Left hindlimb (tissue), 1 donor: Measurements from ENCODE around the gene AQP12B.

Experiments used
- DNase-seq: peaks from one replicate; pipeline ENCODE4 v3.0.0-alpha.2; 2018

The AQP12B gene

DNA sequence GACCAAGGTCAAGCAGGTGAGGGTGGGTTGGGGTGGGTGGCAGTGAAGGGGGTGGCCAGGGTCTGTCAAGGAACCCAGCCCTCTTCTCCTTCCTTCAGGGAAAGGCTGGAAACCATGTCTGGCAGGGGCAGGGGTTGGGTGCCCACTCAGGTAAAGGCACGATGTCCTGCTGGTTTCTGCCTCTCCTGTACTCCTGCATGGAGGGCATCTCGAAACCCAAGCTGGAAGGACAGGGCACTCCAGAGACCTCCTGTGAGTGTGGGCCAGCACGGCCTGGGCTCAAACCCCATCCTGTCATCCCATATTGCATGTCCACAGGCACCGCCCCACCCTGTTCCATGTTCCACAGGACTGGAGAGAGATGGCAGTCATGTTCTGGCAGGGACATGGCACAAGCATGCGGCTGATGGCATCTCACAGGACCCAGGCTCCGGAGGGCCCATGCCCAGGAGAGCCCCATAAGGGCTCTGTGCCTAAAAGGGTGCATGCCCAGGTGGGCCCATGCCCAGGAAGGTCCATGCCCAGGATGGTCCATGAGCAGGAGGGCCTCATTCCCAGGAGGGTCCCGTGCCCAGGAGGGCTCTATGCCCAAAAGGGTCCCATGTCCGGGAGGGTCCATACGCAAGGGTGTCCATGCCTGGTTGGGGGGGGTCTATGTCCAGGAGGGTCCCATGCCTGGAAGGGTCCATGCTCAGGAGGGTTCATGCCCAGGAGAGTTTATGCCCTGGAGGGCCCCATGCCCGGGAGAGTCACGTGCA, 51.0 kb downstream of the AQP12B start:
- DNase-seq = peak; percentile 32

DNA sequence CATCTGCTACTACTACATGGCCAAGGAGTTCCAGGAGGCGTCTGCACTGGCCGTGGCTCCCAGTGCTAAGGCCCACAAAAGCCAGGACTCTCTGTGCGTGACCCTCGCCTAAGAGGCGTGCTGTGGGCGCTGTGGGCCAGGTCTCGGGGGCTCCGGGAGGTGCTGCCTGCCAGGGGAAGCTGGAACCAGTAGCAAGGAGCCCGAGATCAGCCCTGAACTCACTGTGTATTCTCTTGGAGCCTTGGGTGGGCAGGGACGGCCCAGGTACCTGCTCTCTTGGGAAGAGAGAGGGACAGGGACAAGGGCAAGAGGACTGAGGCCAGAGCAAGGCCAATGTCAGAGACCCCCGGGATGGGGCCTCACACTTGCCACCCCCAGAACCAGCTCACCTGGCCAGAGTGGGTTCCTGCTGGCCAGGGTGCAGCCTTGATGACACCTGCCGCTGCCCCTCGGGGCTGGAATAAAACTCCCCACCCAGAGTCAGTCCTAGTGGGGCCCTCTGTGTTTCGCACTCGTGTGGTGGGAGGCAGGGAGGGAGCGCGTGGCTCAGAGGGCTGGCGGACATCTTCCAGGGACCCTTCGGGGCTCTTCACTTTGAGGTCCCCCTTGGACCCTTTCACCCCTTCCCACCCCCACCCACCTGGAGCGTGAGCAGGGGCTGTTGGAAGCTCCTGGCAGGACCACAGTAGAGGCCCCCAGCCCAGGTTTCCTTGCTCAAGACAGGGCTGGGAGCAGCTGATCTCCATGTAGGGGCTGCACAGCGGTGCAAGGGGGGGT, 51.7 kb downstream of the AQP12B start:
- DNase-seq = peak; percentile 8

- peak; percentile 11 for DNase-seq
These were observed 52.5 kb downstream of the AQP12B start for GRCh38 chr2:240629968-240630770.

- no peak for DNase-seq
These were observed 53.1 kb downstream of the AQP12B start for GRCh38 chr2:240629619-240629967.

- DNase-seq = peak; percentile 26
These were observed 53.7 kb downstream of the AQP12B start for GRCh38 chr2:240628808-240629618.

- peak; percentile 14 for DNase-seq
These were observed 54.2 kb downstream of the AQP12B start for GRCh38 chr2:240628507-240628807.

GRCh38 chr2:240627736-240628506, 54.8 kb downstream of the AQP12B start:
- peak; percentile 31 for DNase-seq

DNA sequence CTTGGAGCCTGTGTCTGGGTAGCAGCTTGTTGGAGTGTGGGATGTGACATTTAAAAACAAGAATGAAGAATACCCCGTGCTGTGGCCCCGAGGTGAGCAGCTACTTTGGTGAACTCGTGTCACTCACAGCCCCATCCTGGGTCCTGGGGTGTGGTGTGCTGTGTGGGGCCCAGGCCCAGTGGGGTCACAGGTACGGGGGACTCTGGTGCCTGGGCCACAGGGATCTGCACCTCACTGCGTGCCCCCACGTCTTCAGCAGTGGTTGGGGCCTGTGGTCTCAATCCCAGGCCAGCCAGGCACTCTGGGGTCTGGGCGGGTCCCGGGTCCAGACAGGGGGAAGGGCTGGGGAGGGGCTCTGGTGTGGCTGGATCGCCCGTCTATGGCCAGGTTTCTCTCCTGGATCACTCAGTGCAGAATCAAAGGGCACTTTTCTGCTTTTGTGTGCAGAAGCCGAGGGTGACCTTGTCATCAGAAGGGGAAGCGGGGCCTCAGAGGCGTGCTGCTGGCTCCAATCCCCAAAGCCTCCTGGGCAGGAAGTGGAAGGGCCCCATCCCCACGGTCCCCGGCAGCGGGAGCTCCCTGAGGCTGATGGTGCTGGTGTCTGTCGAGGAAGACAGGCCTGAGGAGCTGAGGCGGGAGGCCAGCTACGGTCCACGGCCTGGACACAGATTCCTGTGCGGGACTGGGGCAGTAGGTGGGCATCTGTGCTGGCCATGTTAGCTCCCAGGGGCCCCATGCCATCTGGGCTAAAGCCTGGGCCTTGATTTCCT, 56.0 kb downstream of the AQP12B start:
- peak; percentile 35 for DNase-seq
